Measurements from ENCODE around the gene VMP1.
"Not testable (repeated sequence)": the region's sequence is repeated elsewhere in the genome, so short reads cannot be mapped to it uniquely, and the experiment has no call there.

Gene VMP1

DNA sequence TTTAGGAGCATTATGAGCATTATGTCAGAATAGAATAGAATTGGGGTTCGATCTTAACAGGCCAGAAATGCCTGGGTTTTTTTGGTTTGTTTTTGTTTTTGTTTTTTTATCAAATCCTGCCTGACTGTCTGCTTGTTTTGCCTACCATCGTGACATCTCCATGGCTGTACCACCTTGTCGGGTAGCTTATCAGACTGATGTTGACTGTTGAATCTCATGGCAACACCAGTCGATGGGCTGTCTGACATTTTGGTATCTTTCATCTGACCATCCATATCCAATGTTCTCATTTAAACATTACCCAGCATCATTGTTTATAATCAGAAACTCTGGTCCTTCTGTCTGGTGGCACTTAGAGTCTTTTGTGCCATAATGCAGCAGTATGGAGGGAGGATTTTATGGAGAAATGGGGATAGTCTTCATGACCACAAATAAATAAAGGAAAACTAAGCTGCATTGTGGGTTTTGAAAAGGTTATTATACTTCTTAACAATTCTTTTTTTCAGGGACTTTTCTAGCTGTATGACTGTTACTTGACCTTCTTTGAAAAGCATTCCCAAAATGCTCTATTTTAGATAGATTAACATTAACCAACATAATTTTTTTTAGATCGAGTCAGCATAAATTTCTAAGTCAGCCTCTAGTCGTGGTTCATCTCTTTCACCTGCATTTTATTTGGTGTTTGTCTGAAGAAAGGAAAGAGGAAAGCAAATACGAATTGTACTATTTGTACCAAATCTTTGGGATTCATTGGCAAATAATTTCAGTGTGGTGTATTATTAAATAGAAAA lies 133.8 kb downstream of the VMP1 start:
- H3K4me3 Mint-ChIP-seq: peak overlapping the region; percentile 93
- peak overlapping the region; percentile 100 for H3K27ac Mint-ChIP-seq
- H3K9me3 Mint-ChIP-seq; H3K27me3 Mint-ChIP-seq; intact Hi-C loops (cut with micrococcal nuclease): not testable (repeated sequence)
- peaks cover 58% of the 10 kb centered on the region for H3K36me3 Mint-ChIP-seq (ENCODE audit: low read depth)
- peaks cover 37% of the 10 kb centered on the region for H3K4me1 Mint-ChIP-seq (ENCODE audit: low read depth)

DNA sequence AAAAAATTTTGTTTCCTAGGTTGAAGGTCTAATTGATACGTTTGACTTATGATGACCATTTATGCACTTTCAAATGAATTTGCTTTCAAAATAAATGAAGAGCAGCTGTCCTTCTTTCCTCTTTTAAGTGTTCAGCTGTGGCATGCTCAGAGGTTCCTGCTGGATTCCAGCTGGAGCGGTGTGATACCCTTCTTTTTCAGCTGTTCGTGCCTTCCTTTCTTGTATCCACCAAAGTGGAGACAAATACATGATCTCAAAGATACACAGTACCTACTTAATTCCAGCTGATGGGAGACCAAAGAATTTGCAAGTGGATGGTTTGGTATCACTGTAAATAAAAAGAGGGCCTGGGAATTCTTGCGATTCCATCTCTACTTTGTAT lies 134.4 kb downstream of the VMP1 start:
- H3K27me3 Mint-ChIP-seq; intact Hi-C loops (cut with micrococcal nuclease); H3K9me3 Mint-ChIP-seq: not testable (repeated sequence)
- H3K27ac Mint-ChIP-seq: peak overlapping the region; percentile 100
- H3K4me1 Mint-ChIP-seq (ENCODE audit: low read depth): peaks cover 38% of the 10 kb centered on the region
- H3K36me3 Mint-ChIP-seq (ENCODE audit: low read depth): peaks cover 58% of the 10 kb centered on the region
- peak overlapping the region; percentile 73 for H3K4me3 Mint-ChIP-seq

- Mint-ChIP-seq H3K4me3 (peak overlapping the region; percentile 67), H3K27me3 (no peaks in the 10 kb centered on the region), H3K9me3 (no peaks in the 10 kb centered on the region), H3K4me1 (ENCODE audit: low read depth) (peaks cover 48% of the 10 kb centered on the region), H3K36me3 (ENCODE audit: low read depth) (peaks cover 51% of the 10 kb centered on the region), H3K27ac (peak overlapping the region; percentile 100)
- intact Hi-C loops (cut with micrococcal nuclease): no loop called here
Measured at GRCh38 chr17:59842901-59843652, 135.6 kb downstream of the VMP1 start.

DNA sequence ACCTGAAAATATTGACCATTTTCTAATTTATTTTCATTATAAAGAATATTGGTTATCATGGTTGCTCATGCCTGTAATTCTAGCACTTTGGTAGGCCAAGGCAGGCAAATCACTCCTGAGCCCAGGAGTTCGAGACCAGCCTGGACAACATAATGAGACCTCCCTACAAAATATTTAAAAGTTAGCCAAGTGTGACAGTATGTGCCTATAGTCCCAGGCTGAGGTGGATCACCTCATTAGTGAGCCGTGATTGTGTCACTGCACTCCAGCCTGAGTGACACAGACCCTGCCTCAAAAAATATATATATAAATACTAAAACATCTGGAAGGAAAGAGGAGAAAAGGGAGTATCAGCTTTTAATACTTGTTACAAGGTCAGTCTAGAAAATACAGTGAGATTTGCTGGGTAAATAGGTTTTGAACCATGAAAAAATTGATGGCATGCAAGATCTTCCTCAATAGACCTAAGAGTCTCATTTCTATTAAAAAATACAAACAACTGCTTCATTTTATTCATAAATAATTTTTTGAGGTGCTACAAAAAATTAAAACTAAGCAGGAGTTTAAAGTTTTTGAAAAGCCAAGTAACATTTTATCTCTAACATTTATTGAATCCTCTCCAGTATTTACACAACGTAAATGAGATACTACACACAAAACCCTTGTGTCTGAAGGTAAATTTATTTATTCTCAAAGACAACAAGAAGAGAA lies 137.6 kb downstream of the VMP1 start:
- intact Hi-C loops (cut with micrococcal nuclease): no loop called here
- Mint-ChIP-seq H3K27ac (peak overlapping the region; percentile 100), H3K36me3 (ENCODE audit: low read depth) (peaks cover 32% of the 10 kb centered on the region), H3K4me1 (ENCODE audit: low read depth) (peaks cover 68% of the 10 kb centered on the region), H3K4me3 (no peak overlapping the region), H3K27me3 (no peaks in the 10 kb centered on the region), H3K9me3 (no peaks in the 10 kb centered on the region)

GRCh38 chr17:59845595-59846393 lies 138.3 kb downstream of the VMP1 start:
- Mint-ChIP-seq H3K9me3 (no peaks in the 10 kb centered on the region), H3K4me1 (ENCODE audit: low read depth) (peaks cover 69% of the 10 kb centered on the region)
- intact Hi-C loops (cut with micrococcal nuclease): loop anchor here (2.0 kb wide), 1 partner anchor 93 kb away; no protein-coding TSS in a partner anchor

DNA sequence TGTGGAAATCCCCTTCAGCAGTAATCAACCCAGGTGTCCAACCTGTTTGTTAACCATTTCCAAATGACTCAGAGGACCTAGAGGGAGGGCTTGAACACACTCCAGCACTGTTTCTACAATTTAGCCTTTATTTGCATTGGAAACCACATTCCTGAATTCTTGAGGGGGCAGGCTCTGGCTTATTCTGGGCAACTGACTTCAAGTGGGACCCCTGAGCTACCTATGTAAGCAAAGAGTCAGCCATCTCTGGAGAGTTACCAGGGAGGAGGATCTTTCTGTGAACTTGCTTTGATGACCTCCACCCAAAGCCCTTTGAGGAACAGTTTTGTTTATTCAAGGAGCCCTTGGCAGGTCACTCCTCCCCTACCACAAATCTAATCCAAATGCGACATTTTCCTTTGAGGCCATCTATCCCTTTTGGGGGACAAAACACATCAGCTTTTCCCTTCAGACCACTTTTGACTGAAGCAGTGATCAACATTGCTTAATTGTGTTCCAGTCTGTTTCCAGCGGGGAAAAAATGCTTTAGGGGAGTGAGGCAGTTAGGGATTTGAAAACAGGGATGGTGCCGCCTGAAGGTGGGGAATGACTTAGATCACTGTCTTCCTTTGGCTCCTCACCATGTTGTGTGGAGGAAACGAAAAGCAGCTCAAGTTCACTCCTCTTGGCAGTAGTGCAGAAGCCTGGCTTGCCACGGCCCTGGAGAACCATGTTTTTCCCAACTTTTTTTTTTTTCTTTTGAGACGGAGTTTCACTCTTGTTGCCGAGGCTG lies 139.1 kb downstream of the VMP1 start:
- peaks cover 76% of the 10 kb centered on the region for H3K4me1 Mint-ChIP-seq (ENCODE audit: low read depth)
- H3K4me3 Mint-ChIP-seq: peak overlapping the region; percentile 23
- peak overlapping the region; percentile 100 for H3K27ac Mint-ChIP-seq
- H3K9me3 Mint-ChIP-seq: no peaks in the 10 kb centered on the region
- peaks cover 16% of the 10 kb centered on the region for H3K36me3 Mint-ChIP-seq (ENCODE audit: low read depth)
- H3K27me3 Mint-ChIP-seq: no peaks in the 10 kb centered on the region
- intact Hi-C loops (cut with micrococcal nuclease): loop anchor here (2.0 kb wide), 1 partner anchor 94 kb away; no protein-coding TSS in a partner anchor

More at GRCh38 chr17:59845595-59846393, 138.3 kb downstream of the VMP1 start:
- H3K36me3 Mint-ChIP-seq (ENCODE audit: low read depth): peaks cover 24% of the 10 kb centered on the region
- H3K27me3 Mint-ChIP-seq: no peaks in the 10 kb centered on the region
- H3K27ac Mint-ChIP-seq: peak overlapping the region; percentile 100
- H3K4me3 Mint-ChIP-seq: no peak overlapping the region

DNA sequence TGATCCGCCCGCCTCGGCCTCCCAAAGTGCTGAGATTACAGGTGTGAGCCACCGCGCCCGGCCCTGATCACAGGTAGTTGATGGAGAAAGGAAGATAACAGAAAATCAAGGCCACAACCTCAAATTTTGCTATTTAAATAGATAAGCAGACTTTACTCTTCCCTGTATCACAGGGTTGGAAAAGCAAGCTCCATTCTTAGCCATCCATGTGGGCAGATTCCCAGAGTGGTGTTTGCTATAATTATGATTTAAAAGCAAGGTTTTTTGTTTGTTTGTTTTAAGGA lies 140.9 kb downstream of the VMP1 start:
- H3K4me1 Mint-ChIP-seq (ENCODE audit: low read depth): peaks cover 80% of the 10 kb centered on the region
- intact Hi-C loops (cut with micrococcal nuclease): no loop called here

GRCh38 chr17:59848778-59849177 lies 141.3 kb downstream of the VMP1 start:
- H3K27me3 Mint-ChIP-seq: no peaks in the 10 kb centered on the region
- no peaks in the 10 kb centered on the region for H3K9me3 Mint-ChIP-seq
- no peaks in the 10 kb centered on the region for H3K36me3 Mint-ChIP-seq (ENCODE audit: low read depth)
- H3K27ac Mint-ChIP-seq: peak overlapping the region; percentile 100
- intact Hi-C loops (cut with micrococcal nuclease): no loop called here
- H3K4me3 Mint-ChIP-seq: peak overlapping the region; percentile 67
- peaks cover 80% of the 10 kb centered on the region for H3K4me1 Mint-ChIP-seq (ENCODE audit: low read depth)

More for the DNA sequence above, 140.9 kb downstream of the VMP1 start:
- H3K27me3 Mint-ChIP-seq: no peaks in the 10 kb centered on the region
- H3K27ac Mint-ChIP-seq: peak overlapping the region; percentile 100
- no peaks in the 10 kb centered on the region for H3K36me3 Mint-ChIP-seq (ENCODE audit: low read depth)
- H3K9me3 Mint-ChIP-seq: no peaks in the 10 kb centered on the region
- H3K4me3 Mint-ChIP-seq: peak overlapping the region; percentile 67

- H3K4me3 Mint-ChIP-seq; H3K36me3 Mint-ChIP-seq (ENCODE audit: low read depth); H3K9me3 Mint-ChIP-seq; H3K27me3 Mint-ChIP-seq; intact Hi-C loops (cut with micrococcal nuclease): not testable (repeated sequence)
- peaks cover 86% of the 10 kb centered on the region for H3K4me1 Mint-ChIP-seq (ENCODE audit: low read depth)
- peak overlapping the region; percentile 100 for H3K27ac Mint-ChIP-seq
Measured at GRCh38 chr17:59850311-59850710, 142.9 kb downstream of the VMP1 start.

GRCh38 chr17:59851439-59852375 lies 144.3 kb downstream of the VMP1 start:
- no peaks in the 10 kb centered on the region for H3K9me3 Mint-ChIP-seq

DNA sequence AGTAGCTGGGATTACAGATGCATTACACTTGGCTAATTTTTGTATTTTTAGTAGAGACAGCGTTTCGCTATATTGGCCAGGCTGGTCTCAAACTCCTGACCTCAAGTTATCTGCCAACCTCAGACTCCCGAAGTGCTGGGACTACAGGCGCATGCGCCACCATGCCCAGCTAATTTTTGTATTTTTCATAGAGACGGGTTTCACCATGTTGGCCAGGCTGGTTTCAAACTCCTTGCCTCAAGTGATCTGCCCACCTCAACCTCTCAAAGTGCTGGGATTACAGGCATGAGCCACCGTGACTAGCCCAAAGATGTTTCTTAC lies 145.4 kb downstream of the VMP1 start:
- H3K4me3 Mint-ChIP-seq: not testable (repeated sequence)

More at GRCh38 chr17:59851439-59852375, 144.3 kb downstream of the VMP1 start:
- H3K4me1 Mint-ChIP-seq (ENCODE audit: low read depth): peaks cover 86% of the 10 kb centered on the region
- H3K4me3 Mint-ChIP-seq: no peak overlapping the region
- intact Hi-C loops (cut with micrococcal nuclease): no loop called here
- no peaks in the 10 kb centered on the region for H3K27me3 Mint-ChIP-seq
- peak overlapping the region; percentile 53 for H3K27ac Mint-ChIP-seq
- H3K36me3 Mint-ChIP-seq (ENCODE audit: low read depth): no peaks in the 10 kb centered on the region

GRCh38 chr17:59853168-59853918 lies 145.9 kb downstream of the VMP1 start:
- Mint-ChIP-seq H3K9me3 (no peaks in the 10 kb centered on the region), H3K27ac (no peak overlapping the region), H3K4me3 (no peak overlapping the region), H3K36me3 (ENCODE audit: low read depth) (no peaks in the 10 kb centered on the region), H3K27me3 (no peaks in the 10 kb centered on the region), H3K4me1 (ENCODE audit: low read depth) (peaks cover 78% of the 10 kb centered on the region)
- intact Hi-C loops (cut with micrococcal nuclease): no loop called here

More for the DNA sequence above, 145.4 kb downstream of the VMP1 start:
- peaks cover 83% of the 10 kb centered on the region for H3K4me1 Mint-ChIP-seq (ENCODE audit: low read depth)
- H3K9me3 Mint-ChIP-seq; H3K27me3 Mint-ChIP-seq; H3K27ac Mint-ChIP-seq; H3K36me3 Mint-ChIP-seq (ENCODE audit: low read depth); intact Hi-C loops (cut with micrococcal nuclease): not testable (repeated sequence)

Measured in dendritic cell treated with granulocyte-macrophage colony-stimulating factor and Interleukin-4, amounts not matched to agents 40 ng/mL and 50 ng/mL, for 4 days (primary cell).